PC-9 (cell line): Measurements from ENCODE around the gene SLC44A3. TPM values are rescaled to one million over a fixed set of nuclear protein-coding genes. Genes with fewer than 3 reads are reported as not detected.

ENCODE experiments used
- BruUV-seq: library from RNA; stranded (reverse); fragments of 400-500 nt; replicated peaks from 2 replicates; lab custom pipeline; 2021; lab: Mats Ljungman, UMichigan
- CTCF ChIA-PET: fragments of 300-600 bp; sonication (Branson Sonifier 250); formaldehyde crosslinking; loops from one replicate; lab custom pipeline; 2022; ENCODE audit warnings: antibody characterized with exemption; lab: Charles Lee
- POLR2A ChIA-PET: fragments of 300-600 bp; sonication (Branson Sonifier 250); formaldehyde crosslinking; loops from one replicate; lab custom pipeline; 2022; ENCODE audit warnings: antibody characterized with exemption; ENCODE audit not compliant: unreplicated experiment; lab: Charles Lee
- DNase-seq, 2 experiments: peaks; one replicate each; pipeline versions ENCODE4 v3.0.0 to v3.0.0-alpha.2; 2015 to 2022; ENCODE audit warnings: mixed read lengths in 1 of 2
- H2AFZ ChIP-seq: fragments of 200-600 bp; sonication (generic); 2 replicates; pipeline ENCODE4 v1.8.1; 2017; ENCODE audit warnings: antibody characterized with exemption
- H3F3A ChIP-seq: fragments of 200-600 bp; sonication (generic); 2 replicates; pipeline ENCODE4 v1.8.1; 2017; ENCODE audit warnings: antibody characterized with exemption, mild to moderate bottlenecking, low read depth; ENCODE audit not compliant: insufficient read depth
- H3K27ac ChIP-seq: fragments of 200-600 bp; sonication (generic); 2 replicates; pipeline ENCODE4 v1.6.1; 2016; ENCODE audit warnings: mixed run types
- H3K27me3 ChIP-seq: fragments of 200-600 bp; sonication (generic); 2 replicates; pipeline ENCODE4 v1.6.1; 2016; ENCODE audit warnings: low read depth, mixed run types; ENCODE audit not compliant: insufficient read depth
- H3K36me3 ChIP-seq: fragments of 200-600 bp; sonication (generic); 2 replicates; pipeline ENCODE4 v1.6.1; 2016; ENCODE audit warnings: low read depth, mixed run types
- H3K4me1 ChIP-seq: fragments of 200-600 bp; sonication (generic); replicated peaks from 2 replicates; pipeline ENCODE4 v1.6.1; 2016; ENCODE audit warnings: mixed run types; ENCODE audit not compliant: insufficient read depth
- H3K4me2 ChIP-seq: fragments of 200-600 bp; sonication (generic); 2 replicates; pipeline ENCODE4 v1.6.1; 2017; ENCODE audit warnings: mixed run types
- H3K4me3 ChIP-seq: fragments of 200-600 bp; sonication (generic); 2 replicates; pipeline ENCODE4 v1.6.1; 2016; ENCODE audit warnings: mixed run types
- H3K79me2 ChIP-seq: fragments of 200-600 bp; sonication (generic); 2 replicates; pipeline ENCODE4 v1.6.1; 2017; ENCODE audit warnings: low read depth, mixed run types
- H3K9me2 ChIP-seq: fragments of 200-600 bp; sonication (generic); 2 replicates; pipeline ENCODE4 v1.8.1; 2017; ENCODE audit warnings: mild to moderate bottlenecking; ENCODE audit not compliant: insufficient read depth
- H3K9me3 ChIP-seq: fragments of 200-600 bp; sonication (generic); 2 replicates; pipeline ENCODE4 v1.8.1; 2016; ENCODE audit warnings: low read depth; ENCODE audit not compliant: insufficient read depth
- H4K20me1 ChIP-seq: fragments of 200-600 bp; sonication (generic); 2 replicates; pipeline ENCODE4 v1.8.1; 2017; ENCODE audit not compliant: insufficient read depth
- CTCF ChIP-seq: fragments of 200-600 bp; sonication (generic); conservative IDR thresholded peaks from 2 replicates; pipeline ENCODE4 v1.6.1; 2017; ENCODE audit warnings: mixed run types, antibody characterized with exemption, mild to moderate bottlenecking, moderate library complexity
- EZH2 ChIP-seq: fragments of 200-600 bp; sonication (generic); IDR thresholded peaks from 2 replicates; pipeline ENCODE4 v1.8.0; 2017; ENCODE audit warnings: antibody characterized with exemption, low read depth
- intact Hi-C: fragments of 100-400 bp; cut with micrococcal nuclease; formaldehyde crosslinking; loops from one replicate; pipeline ENCODE4 v1.10.0; 2022; ENCODE audit not compliant: unreplicated experiment
- total RNA-seq: library from RNA; stranded (reverse); gene quantifications from 2 replicates; pipeline ENCODE4 v1.2.3, GENCODE V29; 2021

The SLC44A3 gene
- total RNA-seq, 1 experiment from 2014 or later: 17.5 TPM

DNA sequence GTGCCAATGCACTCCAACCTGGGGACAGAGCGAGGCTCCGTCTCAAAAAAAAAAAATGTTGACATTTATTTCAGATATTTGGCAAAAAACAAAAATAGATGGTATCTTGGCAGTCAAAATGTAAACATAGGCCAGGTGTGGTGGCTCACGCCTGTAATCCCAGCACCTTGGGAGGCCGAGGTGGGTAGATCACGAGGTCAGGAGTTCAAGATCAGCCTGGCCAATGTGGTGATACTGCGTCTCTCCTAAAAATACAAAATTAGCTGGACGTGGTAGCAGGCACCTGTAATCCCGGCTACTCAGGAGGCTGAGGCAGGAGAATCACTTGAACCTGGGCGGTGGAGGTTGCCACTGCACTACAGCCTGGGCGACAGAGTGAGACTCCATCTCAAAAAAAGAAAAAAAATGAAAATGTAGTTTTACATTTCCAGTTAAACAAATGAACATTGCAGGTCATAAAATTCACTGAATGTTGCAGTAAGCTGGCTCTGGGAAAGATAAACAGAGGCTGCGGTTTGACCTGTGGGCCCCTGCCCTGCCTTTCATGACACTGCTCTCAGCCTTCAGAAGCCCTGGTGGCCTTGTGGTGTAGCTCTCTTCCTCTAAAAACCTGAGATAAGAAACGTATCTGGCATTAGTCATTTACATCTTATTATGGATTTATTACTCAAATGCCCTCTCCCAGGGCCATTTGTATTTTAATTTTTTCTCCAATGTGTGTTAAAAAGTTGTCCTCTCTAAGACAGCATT, 12.2 kb upstream of the SLC44A3 start:
- DNase-seq: peak; percentile 70 to 89
- no peaks in the 10 kb centered on the region for H3K27me3 ChIP-seq
- H3K9me3 ChIP-seq: no peaks in the 10 kb centered on the region
- TF ChIP-seq CTCF (no peak), EZH2 (no peak)
- intact Hi-C loops: loop anchor here (2.0 to 10.0 kb wide), 4 partner anchors 47 to 901 kb away; partner anchors contain the start of genes ARHGAP29, CNN3 and GCLM
- peaks cover 14% of the 10 kb centered on the region for H3F3A ChIP-seq
- 0 out of 2 replicates have a peak overlapping the region, but pooled peaks have one; percentile 16 for H3K27ac ChIP-seq
- ChIA-PET POLR2A (interaction anchor here (0.6 to 0.9 kb wide), 4 partner anchors 215 to 774 kb away, joined by 3 to 17 read pairs (median 4); no protein-coding TSS in a partner anchor), CTCF (interaction anchor here (0.6 to 1.1 kb wide), 5 partner anchors 52 to 367 kb away, joined by 3 to 10 read pairs (median 4); no protein-coding TSS in a partner anchor)
- no peak overlapping the region for H3K4me3 ChIP-seq
- H3K79me2 ChIP-seq: peaks cover 13% of the 10 kb centered on the region; the same call in 1 of the 2 replicates
- BruUV-seq: no TSS peak
- no peaks in the 10 kb centered on the region for H4K20me1 ChIP-seq
- H2AFZ ChIP-seq: no peak overlapping the region
- no peaks in the 10 kb centered on the region for H3K36me3 ChIP-seq
- peak overlapping the region; percentile 5 for H3K4me2 ChIP-seq
- H3K9me2 ChIP-seq: no peaks in the 10 kb centered on the region
- H3K4me1 ChIP-seq: peaks cover 16% of the 10 kb centered on the region

DNA sequence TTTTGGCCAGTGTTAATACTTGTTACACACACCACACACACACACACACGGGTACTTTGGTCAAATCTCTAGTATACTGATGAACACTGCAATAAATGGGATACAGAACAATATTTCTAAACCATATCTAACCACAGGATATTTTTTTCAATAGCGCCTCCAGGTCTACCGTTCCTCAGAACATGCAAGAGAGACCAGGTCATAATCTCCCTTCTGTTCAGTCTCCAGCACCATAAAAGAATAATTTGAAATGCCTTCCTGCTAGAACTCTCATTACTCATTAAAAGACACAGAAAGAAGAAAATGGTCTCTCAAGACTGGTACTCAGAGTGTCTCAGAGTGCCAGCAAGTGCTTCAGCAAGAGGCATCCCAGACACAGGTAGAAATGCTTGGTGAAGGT, 11.5 kb upstream of the SLC44A3 start:
- Histone ChIP-seq H3K9me3 (no peaks in the 10 kb centered on the region), H3K4me1 (peaks cover 16% of the 10 kb centered on the region), H3K36me3 (no peaks in the 10 kb centered on the region; the same call in 1 of the 2 replicates), H3F3A (peaks cover 14% of the 10 kb centered on the region), H3K79me2 (peaks cover 13% of the 10 kb centered on the region; the same call in 1 of the 2 replicates), H3K4me2 (peak overlapping the region; percentile 5; the same call in 1 of the 2 replicates), H3K4me3 (no peak overlapping the region), H2AFZ (no peak overlapping the region), H3K27ac (0 out of 2 replicates have a peak overlapping the region, but pooled peaks have one; percentile 16), H3K27me3 (no peaks in the 10 kb centered on the region), H3K9me2 (no peaks in the 10 kb centered on the region), H4K20me1 (no peaks in the 10 kb centered on the region)
- DNase-seq: no peak
- intact Hi-C loops: loop anchor here (2.0 to 10.0 kb wide), 4 partner anchors 46 to 901 kb away; partner anchors contain the start of genes ARHGAP29, CNN3 and GCLM
- CTCF ChIA-PET: interaction anchor here (1.0 kb wide), 1 partner anchor 233 kb away, joined by 10 read pairs; no protein-coding TSS in a partner anchor
- BruUV-seq: no TSS peak
- POLR2A ChIA-PET: interaction anchor here (0.7 to 0.9 kb wide), 2 partner anchors 339 to 775 kb away, joined by 5 to 17 read pairs; no protein-coding TSS in a partner anchor
- TF ChIP-seq EZH2 (no peak), CTCF (no peak)

DNA sequence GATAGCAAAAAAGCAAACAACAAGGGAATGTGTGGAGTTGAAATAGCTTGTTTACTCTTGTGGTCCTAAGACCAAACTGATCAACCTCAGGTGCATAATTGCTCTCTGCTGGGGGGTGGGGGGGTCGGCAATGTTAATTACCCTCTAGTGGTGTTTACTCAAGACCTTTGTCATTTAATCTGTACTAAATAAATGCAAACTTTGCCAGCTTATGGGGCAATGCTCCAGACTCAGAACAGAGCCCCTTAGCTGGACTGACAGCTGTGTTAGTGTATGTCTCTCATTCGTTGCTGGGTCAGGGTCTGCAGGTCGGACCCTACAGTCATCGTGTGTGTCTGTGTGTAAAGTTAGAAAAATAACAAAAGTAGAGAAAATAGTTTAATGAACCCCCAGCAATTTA, 7.2 kb upstream of the SLC44A3 start:
- intact Hi-C loops: no loop called here
- Histone ChIP-seq H3K36me3 (peaks cover 7% of the 10 kb centered on the region), H3K4me3 (no peak overlapping the region), H3K27me3 (no peaks in the 10 kb centered on the region), H2AFZ (no peak overlapping the region), H3F3A (peaks cover 10% of the 10 kb centered on the region; the same call in 1 of the 2 replicates), H3K27ac (no peak overlapping the region), H3K4me1 (peaks cover 16% of the 10 kb centered on the region), H3K9me3 (no peaks in the 10 kb centered on the region), H3K9me2 (no peaks in the 10 kb centered on the region), H3K4me2 (no peak overlapping the region), H4K20me1 (no peaks in the 10 kb centered on the region), H3K79me2 (peaks cover 5% of the 10 kb centered on the region; the same call in 1 of the 2 replicates)
- TF ChIP-seq EZH2 (no peak), CTCF (no peak)
- no peak for DNase-seq
- ChIA-PET CTCF (no interaction called here), POLR2A (no interaction called here)
- no TSS peak for BruUV-seq
